Endothelial cell of umbilical vein (primary cell): ENCODE results near the gene CNTN3. TPM values are rescaled to one million over a fixed set of nuclear protein-coding genes. Genes with fewer than 3 reads are reported as not detected.

Experiments
- BruUV-seq: library from RNA; stranded (reverse); fragments of 400-500 nt; replicated peaks from 2 replicates; lab custom pipeline; 2021; lab: Mats Ljungman, UMichigan
- CTCF ChIA-PET: fragments of 300-600, 350-600 bp; sonication (Branson Sonifier 250); formaldehyde crosslinking; loops from one replicate; lab custom pipeline; 2021; ENCODE audit warnings: antibody characterized with exemption, inconsistent platforms; lab: Charles Lee
- POLR2A ChIA-PET: fragments of 300-600, 350-600 bp; sonication (Branson Sonifier 250); formaldehyde crosslinking; loops from one replicate; lab custom pipeline; 2021; ENCODE audit warnings: antibody characterized with exemption, inconsistent platforms; lab: Charles Lee
- DNase-seq: peaks from one replicate; pipeline ENCODE4 v3.0.0-alpha.2; 2011; ENCODE audit warnings: low read depth, low spot score
- FAIRE-seq: peaks from 2 replicates; lab custom pipeline; 2011; peaks lifted over from hg19 to GRCh38; lab: Jason Lieb, UNC
- H2AFZ ChIP-seq: 2 replicates; pipeline ENCODE4 v1.6.0; 2012; ENCODE audit warnings: low read depth, low read length, control low read depth, inconsistent platforms
- H3K27ac ChIP-seq: 2 replicates; pipeline ENCODE4 v1.5.1; 2011; ENCODE audit warnings: low read depth, mild to moderate bottlenecking, control low read depth, low read length, moderate library complexity; ENCODE audit not compliant: insufficient read depth
- H3K27me3 ChIP-seq, 2 experiments: 2 replicates each; pipeline versions ENCODE4 v1.6.0 to v1.6.1; 2011; ENCODE audit warnings: low read length in 2 of 2, mixed read lengths in 1 of 2; ENCODE audit not compliant: control insufficient read depth in 2 of 2, insufficient read depth in 2 of 2
- H3K36me3 ChIP-seq, 2 experiments: 2 replicates in 1 of 2; 3 replicates in 1 of 2; pipeline ENCODE4 v1.5.1; 2011; ENCODE audit warnings: low read length in 2 of 2, mild to moderate bottlenecking in 1 of 2, moderate library complexity in 1 of 2; ENCODE audit not compliant: control insufficient read depth in 2 of 2, insufficient read depth in 2 of 2; ENCODE audit errors: extremely low read depth in 1 of 2
- H3K4me1 ChIP-seq: 3 replicates; pipeline ENCODE4 v1.5.1; 2011; ENCODE audit warnings: mild to moderate bottlenecking, low read length; ENCODE audit not compliant: control insufficient read depth, insufficient read depth; ENCODE audit errors: extremely low read depth
- H3K4me2 ChIP-seq: 2 replicates; pipeline ENCODE4 v1.6.1; 2011; ENCODE audit warnings: low read length, control low read depth, mixed read lengths; ENCODE audit not compliant: insufficient read depth
- H3K4me3 ChIP-seq, 3 experiments: fragments of 200-600 bp in 1 of 3; sonication (generic), shearing (Covaris generic) in 1 of 3; replicated peaks in 1 of 3; 2 replicates each; pipeline ENCODE4 v1.5.1; 2011 to 2016; ENCODE audit warnings: control low read depth in 3 of 3, low read length in 3 of 3, mild to moderate bottlenecking in 2 of 3, inconsistent platforms in 1 of 3, low read depth in 1 of 3, moderate library complexity in 1 of 3; ENCODE audit not compliant: insufficient read depth in 1 of 3
- H3K79me2 ChIP-seq: 2 replicates; pipeline ENCODE4 v1.6.0; 2012; ENCODE audit warnings: low read length, inconsistent platforms; ENCODE audit not compliant: control insufficient read depth, insufficient read depth
- H3K9ac ChIP-seq: replicated peaks from 2 replicates; pipeline ENCODE3; 2011; ENCODE audit warnings: low read length, control low read depth; ENCODE audit not compliant: insufficient read depth; ENCODE audit errors: extremely low read depth
- H3K9me1 ChIP-seq: replicated peaks from 3 replicates; pipeline ENCODE4 v1.6.0; 2011; ENCODE audit warnings: mild to moderate bottlenecking, low read length; ENCODE audit not compliant: control insufficient read depth, insufficient read depth; ENCODE audit errors: extremely low read depth
- H3K9me3 ChIP-seq: replicated peaks from 2 replicates; pipeline ENCODE4 v1.5.1; 2012; ENCODE audit warnings: low read length, inconsistent platforms; ENCODE audit not compliant: control insufficient read depth, insufficient read depth
- H4K20me1 ChIP-seq: replicated peaks from 2 replicates; pipeline ENCODE3; 2011; ENCODE audit warnings: mild to moderate bottlenecking, low read length; ENCODE audit not compliant: control insufficient read depth, insufficient read depth; ENCODE audit errors: extremely low read depth
- EZH2 ChIP-seq: IDR thresholded peaks from 2 replicates; pipeline ENCODE4 v1.6.1; 2012; ENCODE audit warnings: borderline replicate concordance, low read depth, mild to moderate bottlenecking, moderate library complexity, low read length, inconsistent platforms; ENCODE audit not compliant: severe bottlenecking
- FOS ChIP-seq: IDR thresholded peaks from 2 replicates; pipeline ENCODE4 v1.6.1; 2011; ENCODE audit warnings: mild to moderate bottlenecking, low read length, moderate library complexity, borderline replicate concordance; ENCODE audit not compliant: insufficient read depth
- GATA2 ChIP-seq: IDR thresholded peaks from 2 replicates; pipeline ENCODE4 v1.7.0; 2011; ENCODE audit warnings: low read depth, mild to moderate bottlenecking, moderate library complexity, mixed read lengths, low read length; ENCODE audit not compliant: insufficient read length, insufficient read depth
- JUN ChIP-seq: IDR thresholded peaks from 2 replicates; pipeline ENCODE4 v1.6.1; 2011; ENCODE audit warnings: borderline replicate concordance, low read depth; ENCODE audit not compliant: insufficient read length, insufficient read depth
- MYC ChIP-seq: IDR thresholded peaks from one replicate; pipeline ENCODE4 v1.6.1; 2011; ENCODE audit warnings: mild to moderate bottlenecking, low read depth, low read length
- POLR2A ChIP-seq: IDR thresholded peaks from 2 replicates; pipeline ENCODE4 v1.6.1; 2012; ENCODE audit warnings: low read depth, mild to moderate bottlenecking, control low read depth, low read length
- POLR2AphosphoS5 ChIP-seq: IDR thresholded peaks from 2 replicates; pipeline ENCODE4 v1.6.1; 2012; ENCODE audit warnings: low read depth, mild to moderate bottlenecking, control low read depth, low read length, moderate library complexity; ENCODE audit not compliant: insufficient read depth
- dilution Hi-C: fragments of 300-500 bp; cut with MboI; formaldehyde crosslinking; loops from one replicate; pipeline ENCODE4 v1.15.0; 2019; ENCODE audit warnings: low sequenced_read_pairs; ENCODE audit not compliant: extremely low pct_ligation_motif_present
- intact Hi-C: fragments of 100-400 bp; cut with micrococcal nuclease; formaldehyde crosslinking; loops from one replicate; pipeline ENCODE4 v1.10.0; 2022
- polyA plus RNA-seq, 4 experiments: library from polyadenylated mRNA; depleted of rRNA in 3 of 4; stranded (reverse) in 3 of 4; unstranded in 1 of 4; fragments of >200 nt; gene quantifications; 2 replicates each; pipeline versions ENCODE4 v1.2.1 to v1.2.3, GENCODE V29; 2011 to 2012; ENCODE audit warnings: missing spikeins in 1 of 4
- total RNA-seq: library from RNA; stranded (reverse); gene quantifications from 2 replicates; pipeline ENCODE4 v1.2.3, GENCODE V29; 2021
- TF ChIP-seq, protein P1 (sequence below): IDR thresholded peaks from 2 replicates; pipeline ENCODE4 v1.6.1; 2011; ENCODE audit not compliant: insufficient read depth, insufficient read length
- TF ChIP-seq, protein P2 (sequence below), 2 donors: IDR thresholded peaks; 1 replicate in 1 of 2; 2 replicates in 1 of 2; pipeline ENCODE4 v1.5.1; 2011; ENCODE audit warnings: low read length in 2 of 2, mild to moderate bottlenecking in 2 of 2, moderate library complexity in 2 of 2, control low read depth in 1 of 2, inconsistent platforms in 1 of 2, low read depth in 1 of 2; ENCODE audit not compliant: insufficient read depth in 1 of 2; ENCODE audit errors: extremely low read depth in 1 of 2

The CNTN3 gene
- total and polyA plus RNA-seq, 2 donors (not counting 3 experiments of a cell fraction or from before 2014, with no cell fraction given) = 0.03 TPM; not detected in 1

DNA sequence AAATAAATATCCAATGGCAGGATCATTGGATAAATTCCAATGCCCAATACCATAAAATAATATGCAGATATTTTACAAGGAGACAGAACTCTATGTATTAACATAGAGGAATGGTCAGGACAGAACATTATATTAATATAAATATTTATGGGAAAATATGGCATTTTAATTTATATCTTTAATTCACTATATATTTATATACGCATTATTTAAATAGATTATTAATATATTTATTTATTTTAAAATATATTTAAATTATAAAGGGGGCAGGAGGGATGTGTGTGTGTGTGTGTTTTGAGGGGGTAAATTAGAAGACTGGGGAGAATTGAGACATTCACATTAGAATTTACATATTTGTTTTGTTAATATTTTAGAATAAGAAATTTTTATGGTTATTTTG is 31.6 kb upstream of the CNTN3 start:
- POLR2A ChIA-PET = no interaction called here

More for the DNA sequence above, 31.6 kb upstream of the CNTN3 start:
- Histone ChIP-seq H4K20me1 (no peaks in the 10 kb centered on the region), H3K4me1 (no peaks in the 10 kb centered on the region), H3K36me3 (no peaks in the 10 kb centered on the region), H3K79me2 (no peaks in the 10 kb centered on the region), H2AFZ (no peak overlapping the region), H3K27me3 (no peaks in the 10 kb centered on the region), H3K9me1 (no peaks in the 10 kb centered on the region), H3K9ac (no peak overlapping the region), H3K27ac (no peak overlapping the region), H3K4me3 (no peak overlapping the region), H3K4me2 (no peak overlapping the region), H3K9me3 (peaks cover 2% of the 10 kb centered on the region)
- TF ChIP-seq FOS (no peak), EZH2 (no peak), POLR2AphosphoS5 (no peak), GATA2 (no peak), JUN (no peak), POLR2A (no peak), MYC (no peak)
- TF ChIP-seq, protein P1, sequence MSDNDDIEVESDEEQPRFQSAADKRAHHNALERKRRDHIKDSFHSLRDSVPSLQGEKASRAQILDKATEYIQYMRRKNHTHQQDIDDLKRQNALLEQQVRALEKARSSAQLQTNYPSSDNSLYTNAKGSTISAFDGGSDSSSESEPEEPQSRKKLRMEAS = no peak
- TF ChIP-seq, protein P2, sequence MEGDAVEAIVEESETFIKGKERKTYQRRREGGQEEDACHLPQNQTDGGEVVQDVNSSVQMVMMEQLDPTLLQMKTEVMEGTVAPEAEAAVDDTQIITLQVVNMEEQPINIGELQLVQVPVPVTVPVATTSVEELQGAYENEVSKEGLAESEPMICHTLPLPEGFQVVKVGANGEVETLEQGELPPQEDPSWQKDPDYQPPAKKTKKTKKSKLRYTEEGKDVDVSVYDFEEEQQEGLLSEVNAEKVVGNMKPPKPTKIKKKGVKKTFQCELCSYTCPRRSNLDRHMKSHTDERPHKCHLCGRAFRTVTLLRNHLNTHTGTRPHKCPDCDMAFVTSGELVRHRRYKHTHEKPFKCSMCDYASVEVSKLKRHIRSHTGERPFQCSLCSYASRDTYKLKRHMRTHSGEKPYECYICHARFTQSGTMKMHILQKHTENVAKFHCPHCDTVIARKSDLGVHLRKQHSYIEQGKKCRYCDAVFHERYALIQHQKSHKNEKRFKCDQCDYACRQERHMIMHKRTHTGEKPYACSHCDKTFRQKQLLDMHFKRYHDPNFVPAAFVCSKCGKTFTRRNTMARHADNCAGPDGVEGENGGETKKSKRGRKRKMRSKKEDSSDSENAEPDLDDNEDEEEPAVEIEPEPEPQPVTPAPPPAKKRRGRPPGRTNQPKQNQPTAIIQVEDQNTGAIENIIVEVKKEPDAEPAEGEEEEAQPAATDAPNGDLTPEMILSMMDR (IDR thresholded peaks at IDR 0.05; ENCODE audit: extremely low read depth in 1 of 2, insufficient read depth in 1 of 2, low read depth in 1 of 2, low read length in 2 of 2) = no peak
- FAIRE-seq = no peak
- DNase-seq = no peak
- no TSS peak for BruUV-seq
- intact Hi-C loops = no loop called here
- CTCF ChIA-PET = no interaction called here
- dilution Hi-C loops = no loop called here
